ENCODE results near the gene OPRL1.
A peak's percentile ranks its signal among the peaks of the same experiment; 100 is the strongest.
"Not testable (repeated sequence)": the region's sequence is repeated elsewhere in the genome, so short reads cannot be mapped to it uniquely, and the experiment has no call there.

The OPRL1 gene

DNA sequence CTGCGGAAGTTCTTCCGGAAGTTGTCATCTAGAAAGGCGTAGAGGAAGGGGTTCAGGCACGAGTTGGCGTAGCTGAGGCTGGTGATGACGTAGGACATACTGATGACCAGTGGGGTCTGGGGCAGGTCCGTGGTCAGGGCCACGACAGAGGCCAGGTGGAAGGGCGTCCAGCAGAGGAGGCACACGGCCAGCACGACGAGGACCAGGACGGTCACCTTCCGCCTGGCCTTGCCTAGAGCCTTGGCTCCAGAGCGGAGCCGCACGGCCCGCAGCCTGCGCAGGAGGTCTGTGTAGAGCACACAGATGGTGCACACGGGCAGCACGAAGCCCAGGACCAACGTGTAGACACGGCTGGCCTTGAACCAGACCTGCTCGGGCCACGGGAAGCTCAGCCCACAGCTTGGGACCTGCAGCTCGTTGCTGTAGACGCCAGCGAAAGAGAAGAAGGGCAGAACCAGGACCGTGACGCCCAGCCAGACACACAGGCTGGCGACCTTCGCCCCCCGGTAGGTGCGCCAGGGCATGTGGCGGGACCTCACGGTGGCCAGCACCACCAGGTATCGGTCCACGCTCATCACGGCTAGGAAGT is 26.1 kb downstream of the OPRL1 start:
- DNase-seq, result no peak

DNA sequence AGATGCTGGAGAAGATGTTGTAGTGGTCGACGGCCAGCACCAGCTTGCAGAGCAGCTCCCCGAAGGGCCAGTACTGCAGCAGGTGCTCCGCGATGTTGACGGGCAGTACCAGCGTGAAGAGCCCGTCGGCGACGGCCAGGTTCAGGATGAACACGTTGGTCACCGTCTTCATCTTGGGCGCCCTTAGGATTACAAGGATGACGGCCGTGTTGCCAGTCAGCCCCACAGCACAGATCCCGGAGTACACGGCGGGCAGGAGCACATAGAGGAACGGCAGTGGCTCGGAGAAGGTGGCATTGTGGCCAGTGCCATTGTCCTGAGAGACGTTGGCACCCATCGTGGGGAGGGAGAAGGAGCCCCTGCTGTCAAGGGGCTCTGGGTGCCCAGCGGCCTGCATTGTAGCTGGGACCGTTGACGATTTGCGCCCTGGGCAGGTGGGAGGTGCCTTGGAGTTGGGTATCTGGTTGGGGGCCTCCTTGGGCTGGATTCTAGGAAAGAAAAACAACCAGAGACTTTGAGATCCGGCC is 26.6 kb downstream of the OPRL1 start:
- no peak for DNase-seq

DNA sequence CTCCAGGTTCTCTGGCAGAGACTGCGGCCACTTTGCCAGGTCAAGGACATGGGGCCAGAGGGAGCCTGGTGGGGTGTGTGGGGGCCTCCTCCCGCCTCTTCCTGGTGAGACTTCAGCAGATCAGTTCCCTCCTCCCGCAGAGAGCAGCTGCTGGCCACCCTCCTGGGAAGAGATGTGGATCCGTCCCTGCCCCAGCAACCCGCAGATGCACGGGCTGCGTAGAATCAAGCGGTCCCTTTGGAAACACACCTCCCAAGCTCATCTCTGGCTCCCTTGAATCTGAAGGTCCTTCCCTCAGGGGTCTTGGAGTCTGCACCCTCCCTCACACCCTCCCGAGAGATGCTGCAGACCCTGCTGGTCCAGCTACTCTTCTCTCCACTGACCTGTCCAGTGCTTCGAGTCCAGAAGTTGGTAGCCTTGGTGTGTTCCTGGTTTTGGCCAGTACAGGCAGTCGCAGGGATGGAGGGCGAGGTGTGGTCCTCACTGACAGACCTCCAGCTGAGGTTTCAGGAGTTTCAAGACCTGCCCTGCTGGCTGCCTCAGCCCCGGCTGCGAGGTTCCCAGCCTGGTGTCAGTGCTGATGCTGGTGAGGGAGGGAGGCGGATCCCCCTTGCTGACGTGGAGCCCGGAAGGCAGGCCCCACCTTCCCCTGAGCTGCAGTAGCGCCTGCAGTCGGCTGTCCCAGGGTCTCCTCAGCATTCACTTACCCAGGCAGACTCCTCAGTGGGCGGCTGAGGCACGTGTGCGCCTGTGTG is 27.3 kb downstream of the OPRL1 start, which contains the start of gene NPBWR2:
TSS of gene NPBWR2 (minus strand) at position 585 of the 755 bp plus-strand sequence. CDS start 734 bp downstream, outside the sequence.
- DNase-seq, result peak; percentile 23

- no peak for DNase-seq
Measured at GRCh38 chr20:64107736-64108457, 28.0 kb downstream of the OPRL1 start.

DNA sequence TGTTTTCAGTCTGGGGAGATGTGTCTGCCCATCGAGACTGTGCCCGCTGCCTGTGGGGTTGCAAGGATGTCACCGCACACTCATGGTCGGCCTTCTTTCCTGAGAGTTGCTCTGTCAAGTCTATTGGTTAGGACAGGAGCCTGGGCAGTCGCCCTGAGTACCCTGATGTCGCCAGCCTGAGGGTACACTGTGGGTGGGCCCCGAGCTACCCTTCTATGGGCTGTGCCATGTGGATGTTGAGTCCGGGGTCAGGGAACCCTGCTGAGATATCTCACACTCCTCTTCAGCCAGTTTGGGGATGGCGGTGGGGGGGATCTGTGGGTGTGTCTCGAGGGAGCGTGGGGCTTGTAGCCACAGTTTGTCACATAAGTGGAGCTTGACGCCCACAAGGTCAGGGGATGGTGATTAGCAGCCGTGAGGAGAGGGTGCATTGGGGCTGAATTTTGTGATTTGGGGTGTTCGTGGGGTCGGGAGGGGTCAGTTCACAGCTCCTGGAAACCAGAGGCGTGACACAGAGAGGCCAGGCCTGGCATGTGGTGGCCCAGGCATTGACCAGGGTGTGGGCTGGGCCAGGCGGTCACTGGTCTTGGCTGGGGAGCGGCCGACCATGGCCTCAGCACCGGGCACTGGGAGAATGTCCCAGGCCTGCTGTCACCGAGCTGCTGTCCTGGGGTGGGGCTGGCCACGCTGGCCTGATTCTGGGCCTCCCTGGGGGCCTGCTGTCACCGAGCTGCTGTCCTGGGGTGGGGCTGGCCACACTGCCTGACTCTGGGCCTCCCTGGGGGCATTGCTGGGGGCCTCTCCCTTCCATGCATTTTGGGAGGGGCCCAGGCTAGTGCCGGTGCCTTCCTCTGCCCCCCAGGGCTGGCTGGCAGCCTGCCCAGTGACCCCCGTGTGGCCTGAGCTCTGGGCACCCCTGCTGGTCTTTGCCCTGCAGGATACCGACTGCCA is 29.1 kb downstream of the OPRL1 start:
- no peak for DNase-seq

DNA sequence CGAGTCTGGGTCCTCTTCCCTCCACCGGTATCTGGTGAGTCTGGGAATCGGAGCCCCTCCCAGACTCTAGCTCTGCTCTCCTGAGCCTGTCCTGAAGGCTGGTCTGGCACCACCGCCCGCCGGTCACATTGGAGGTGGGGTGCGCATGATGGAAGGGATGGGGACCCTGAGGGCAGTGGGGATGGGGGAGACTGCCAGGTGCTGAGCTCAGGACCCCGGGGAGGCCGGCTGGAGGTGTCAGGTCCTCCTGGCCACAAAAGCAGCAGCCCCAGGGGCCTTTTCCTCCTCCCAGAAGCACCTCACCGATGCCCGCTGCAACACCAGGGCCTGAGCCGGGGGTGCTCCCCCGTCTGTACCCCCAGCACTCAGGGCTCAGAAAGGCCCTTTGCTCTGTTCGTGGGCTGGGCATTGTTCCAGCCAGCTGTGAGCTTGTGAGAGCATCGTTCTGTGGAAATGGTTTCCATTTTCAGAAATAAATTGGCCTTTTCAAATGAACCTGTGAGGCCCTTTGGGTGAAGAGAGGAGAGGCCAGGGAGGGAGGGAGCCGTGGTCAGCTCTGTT is 30.0 kb downstream of the OPRL1 start:
- DNase-seq, result no peak

DNA sequence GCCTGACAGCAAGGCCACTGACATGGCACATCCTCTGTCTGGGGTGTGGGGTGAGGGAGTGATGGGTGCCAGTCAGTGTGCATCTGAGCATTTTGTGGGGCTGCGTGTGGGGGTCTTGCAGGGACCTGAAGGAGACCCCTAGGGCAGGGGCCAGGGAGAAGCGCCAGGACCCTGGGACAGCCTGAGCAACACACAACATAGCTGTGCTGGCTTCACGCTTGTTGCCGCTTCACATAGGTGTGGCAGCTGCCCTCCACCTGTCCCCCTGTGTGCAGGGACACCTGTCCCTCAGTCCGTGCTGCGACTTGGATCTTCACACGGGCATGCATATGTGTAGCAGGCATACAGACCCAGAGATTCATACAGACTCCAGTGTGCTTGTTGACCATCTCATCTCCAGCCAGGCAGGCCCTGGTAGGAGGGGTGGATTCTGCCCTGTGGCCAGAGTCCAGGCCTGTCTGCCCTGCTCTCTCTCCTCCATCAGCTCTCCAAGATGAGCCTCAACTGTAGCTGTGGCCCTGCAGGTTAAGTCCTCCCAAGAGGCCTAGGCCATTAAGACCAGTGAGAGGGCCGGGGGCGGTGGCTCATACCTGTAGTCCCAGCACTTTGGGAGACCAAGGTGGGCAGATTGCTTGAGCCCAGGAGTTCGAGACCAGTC is 30.7 kb downstream of the OPRL1 start:
- no peak for DNase-seq

- DNase-seq, result no peak
Measured at GRCh38 chr20:64111841-64112641, 32.2 kb downstream of the OPRL1 start.

DNA sequence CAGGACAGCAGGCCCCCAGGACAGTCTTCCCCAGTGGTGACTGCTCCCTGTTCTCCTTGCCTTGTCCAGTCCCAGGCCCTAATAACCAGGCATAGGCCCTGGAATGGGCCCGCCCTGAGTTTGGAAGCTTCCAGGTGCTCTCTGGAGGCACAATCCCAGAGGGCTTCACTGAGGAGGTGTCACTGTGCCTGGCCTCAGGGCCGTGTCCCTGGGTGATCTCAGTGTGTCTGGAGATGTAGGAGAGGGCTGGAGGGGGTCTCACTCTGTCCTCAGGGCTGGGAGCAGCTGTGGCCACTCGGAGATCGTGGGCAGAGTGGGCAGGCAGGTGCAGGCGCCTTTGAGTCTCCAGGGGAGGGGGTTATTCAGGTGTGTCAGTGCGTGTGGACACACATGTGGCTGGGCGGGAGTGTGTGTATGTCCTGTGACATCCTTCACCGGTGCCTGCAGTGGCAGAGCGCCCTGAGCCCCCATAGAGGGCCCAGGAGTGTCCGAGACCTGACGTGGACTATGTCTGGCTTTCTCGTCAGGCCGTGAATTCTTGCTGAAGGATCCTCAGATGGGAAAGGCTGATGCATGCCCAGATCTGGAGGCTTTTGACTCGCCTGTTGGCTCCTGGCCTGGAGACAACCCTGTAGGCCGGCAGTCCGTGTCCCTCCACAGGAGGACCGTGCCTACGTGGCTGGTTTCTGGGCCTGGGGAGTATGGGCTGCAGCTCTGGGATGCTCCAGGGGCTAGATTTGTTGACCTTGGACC is 33.0 kb downstream of the OPRL1 start:
- no peak for DNase-seq

DNA sequence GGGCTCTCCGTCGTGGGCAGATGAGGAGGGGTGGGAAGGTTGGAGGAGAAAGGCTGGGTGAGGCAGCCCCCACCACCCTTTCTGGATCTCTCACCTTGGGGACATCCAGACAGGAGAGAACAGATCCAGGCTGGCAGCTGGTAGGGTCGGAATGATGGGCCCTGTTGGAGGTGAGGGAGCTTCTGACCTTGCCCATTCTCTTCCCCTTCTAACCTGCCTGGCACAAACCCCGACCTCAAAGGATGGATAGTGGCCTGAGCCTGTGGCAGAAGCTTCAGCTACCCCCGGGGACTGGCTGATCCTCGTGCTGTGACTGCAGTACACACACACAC is 33.5 kb downstream of the OPRL1 start:
- no peak for DNase-seq

DNA sequence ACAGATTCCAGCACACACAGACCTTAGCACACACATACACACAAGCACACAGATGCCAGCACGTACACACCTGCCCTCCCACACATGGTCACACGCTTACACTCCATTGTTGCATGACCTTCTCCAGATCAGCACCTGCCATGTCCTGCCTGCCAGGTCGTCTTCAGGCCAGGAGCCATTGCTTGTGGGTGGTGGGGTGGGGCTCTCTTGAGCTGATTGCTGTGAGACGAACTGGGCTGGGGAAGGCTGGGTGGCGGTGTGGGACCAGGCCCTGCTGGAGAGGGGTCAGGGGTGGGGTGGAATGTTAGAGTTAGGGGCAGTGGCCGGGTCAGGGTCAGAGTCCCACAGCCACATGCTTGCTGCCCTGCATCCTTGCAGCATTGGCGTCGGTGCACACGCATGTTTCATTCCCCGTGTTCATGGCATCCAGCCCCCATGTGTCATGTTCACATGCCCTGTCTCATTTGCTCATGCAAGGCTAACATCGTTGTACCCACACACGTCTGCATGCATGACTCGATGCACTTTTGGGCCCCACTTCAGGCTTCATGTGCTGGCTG is 34.0 kb downstream of the OPRL1 start:
- no peak for DNase-seq

- DNase-seq, result no peak
Measured at GRCh38 chr20:64114356-64114971, 34.6 kb downstream of the OPRL1 start.

DNA sequence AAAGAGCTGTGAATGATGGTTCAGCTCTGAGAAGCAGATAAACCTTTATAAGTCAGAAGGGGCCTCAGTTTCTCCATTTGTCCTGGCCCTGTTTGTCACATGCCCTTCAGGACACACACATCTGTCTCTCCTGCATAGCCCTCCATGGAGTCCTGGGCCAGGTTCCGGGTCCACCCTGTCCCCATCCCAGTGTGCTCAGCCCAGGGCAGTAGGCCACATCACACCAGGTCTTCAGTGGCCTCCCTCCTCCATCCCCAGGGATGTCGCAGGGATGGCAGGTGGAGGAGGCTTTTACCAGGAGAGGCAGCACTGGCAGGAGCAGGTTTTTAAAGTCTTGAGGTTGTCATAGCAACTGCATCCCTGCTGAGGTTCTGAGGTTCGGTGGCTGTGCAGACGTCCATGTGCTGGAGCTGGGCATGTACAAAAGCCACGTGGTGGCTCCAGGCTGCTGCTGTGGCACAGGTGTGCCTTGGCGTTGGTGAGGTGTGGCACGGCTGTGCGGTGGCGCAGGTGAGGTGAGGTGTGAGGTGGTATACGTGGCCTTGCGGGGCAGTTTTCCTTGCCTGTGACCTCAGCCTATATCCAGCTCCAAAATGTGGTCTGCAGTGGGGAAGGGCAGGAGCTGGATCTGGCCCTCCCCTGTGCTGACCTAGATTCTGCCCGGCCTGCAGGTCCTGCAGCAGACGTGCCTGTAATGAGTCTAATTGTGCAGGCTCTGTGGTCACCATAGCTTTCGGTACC is 35.5 kb downstream of the OPRL1 start:
- no peak for DNase-seq

- no peak for DNase-seq
Measured at GRCh38 chr20:64116016-64116415, 36.1 kb downstream of the OPRL1 start.

GRCh38 chr20:64116541-64117431 is 36.9 kb downstream of the OPRL1 start:
- no peak for DNase-seq

DNA sequence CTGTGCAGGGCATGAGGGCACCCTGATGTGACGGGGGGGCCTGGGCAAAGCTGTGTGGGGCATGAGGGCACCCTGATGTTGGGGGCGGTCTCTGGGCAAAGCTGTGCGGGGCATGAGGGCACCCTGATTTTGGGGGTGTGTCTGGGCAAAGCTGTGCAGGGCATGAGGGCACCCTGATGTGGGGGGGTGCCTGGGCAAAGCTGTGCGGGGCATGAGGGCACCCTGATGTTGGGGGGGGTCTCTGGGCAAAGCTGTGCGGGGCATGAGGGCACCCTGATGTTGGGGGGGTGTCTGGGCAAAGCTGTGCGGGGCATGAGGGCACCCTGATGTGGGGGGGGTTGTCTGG is 37.5 kb downstream of the OPRL1 start:
- DNase-seq, result not testable (repeated sequence)

DNA sequence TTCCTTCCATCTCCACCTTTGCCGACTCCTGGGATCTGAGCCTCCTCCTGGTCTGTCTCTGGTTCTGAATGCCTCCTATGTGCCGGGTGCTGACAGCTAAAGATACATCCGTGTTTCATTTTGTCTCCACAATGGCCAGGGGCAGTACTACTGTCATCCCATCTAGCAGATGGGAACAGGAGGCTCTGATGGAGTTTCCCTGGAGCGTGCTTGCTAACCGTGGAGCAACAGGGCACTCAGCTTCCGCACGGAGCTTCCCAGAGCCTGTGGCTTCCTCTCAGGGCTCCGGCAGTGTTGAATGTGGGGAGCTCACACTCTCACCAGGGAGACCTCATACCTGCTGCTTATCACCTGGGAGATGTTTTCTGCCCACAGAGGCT is 39.4 kb downstream of the OPRL1 start:
- no peak for DNase-seq

All from CD4-positive, alpha-beta T cell treated with Interferon gamma for 1 hour (primary cell).